Ovary (tissue), 9 donors: ENCODE results near the gene MIF. TPM values are rescaled to one million over a fixed set of nuclear protein-coding genes. Genes with fewer than 3 reads are reported as not detected.
A peak's percentile ranks its signal among the peaks of the same experiment; 100 is the strongest.

Experiments used
- DNase-seq, 5 donors: peaks; one replicate each; pipeline ENCODE4 v3.0.0-alpha.2; 2019 to 2020
- H3K27ac ChIP-seq, 2 donors: fragments of 200-600 bp; one replicate each; pipeline versions ENCODE4 v1.5.1 to v1.8.0; 2019 to 2022
- H3K27me3 ChIP-seq: fragments of 200-600 bp; one replicate; pipeline ENCODE4 v1.8.0; 2022
- H3K36me3 ChIP-seq: fragments of 200-600 bp; sonication (generic); one replicate; pipeline ENCODE4 v1.5.1; 2019
- H3K4me1 ChIP-seq: one replicate; pipeline ENCODE4 v1.8.1; 2013; ENCODE audit warnings: mild to moderate bottlenecking, moderate library complexity; ENCODE audit not compliant: insufficient read depth
- H3K4me3 ChIP-seq: fragments of 200-600 bp; sonication (generic); one replicate; pipeline ENCODE4 v1.5.1; 2017
- H3K9me3 ChIP-seq, 2 donors: fragments of 200-600 bp in 1 of 2; sonication (generic) in 1 of 2; one replicate each; pipeline versions ENCODE4 v1.5.1 to v1.8.1; 2013 to 2019; ENCODE audit warnings: mild to moderate bottlenecking in 1 of 2, moderate library complexity in 1 of 2
- CTCF ChIP-seq, 3 donors: fragments of 450-650 bp in 2 of 3; fragments of 200-600 bp in 1 of 3; IDR thresholded peaks; one replicate each; pipeline versions ENCODE4 v1.5.1 to v1.8.0; 2016 to 2022; ENCODE audit warnings: antibody characterized with exemption in 3 of 3, mild to moderate bottlenecking in 1 of 3
- EP300 ChIP-seq: sonication (generic); formaldehyde crosslinking; IDR thresholded peaks from one replicate; pipeline ENCODE4 v1.6.1; 2017; ENCODE audit warnings: antibody characterized with exemption
- POLR2A ChIP-seq: fragments of 450-650 bp; IDR thresholded peaks from one replicate; pipeline ENCODE4 v1.6.1; 2017; ENCODE audit warnings: antibody characterized with exemption, mild to moderate bottlenecking, moderate library complexity
- WGBS, 3 donors: extraction: QIAGEN DNeasy Blood & Tissue Kit in 1 of 3; methylation state at CpG; one replicate each; pipeline versions ENCODE4 v1.1.5 to v1.1.7; 2013 to 2017; 5-methylcytosine and 5-hydroxymethylcytosine counted together
- intact Hi-C, 4 donors: fragments of 100-400 bp; cut with DNase I; formaldehyde crosslinking; loops; one replicate each; pipeline versions ENCODE4 v1.11.0 to v1.15.1; 2022 to 2023
- polyA plus RNA-seq, 2 donors: library from polyadenylated mRNA; stranded (reverse); fragments of 200-250 nt in 1 of 2; fragments of 350-450 nt in 1 of 2; fragmentation: Illumina TruSeq in 1 of 2; extraction: RNeasy Lipid Tissue Mini Kit (QIAGEN cat#74804) in 1 of 2; gene quantifications; one replicate each; pipeline ENCODE4 v1.2.3, GENCODE V29; 2013 to 2014
- total RNA-seq, 7 donors: library from RNA; depleted of rRNA in 2 of 7; stranded (reverse); fragments of >200 nt in 2 of 7; fragmentation: NEBNext Ultra II Directional in 3 of 7; extraction: Animal tissue kit (Norgen Biotek cat#: 25700) in 3 of 7; gene quantifications; one replicate each; pipeline versions ENCODE4 v1.1.0 to v1.2.4, GENCODE V29; 2016 to 2023
- donor health status: DM: no; HTN: no; CAD: no; lungs with moderate emphysema.
- donor health status: DM: no; HTN: no; CAD: no.
- donor health status: Bipolar disorder and iron deficiency.
- donor health status: DM: yes; HTN: yes; CAD: no.
- donor health status: DM: no; HTN: no; CAD: no.
- donor health status: DM: yes; HTN: yes; CAD: no.

Gene MIF
- total and polyA plus RNA-seq, 9 donors = 1.1 to 426 (median 361) TPM

- no peaks in the 10 kb centered on the region for H3K4me1 ChIP-seq
- intact Hi-C loops = no loop called here
- H3K27ac ChIP-seq = no peak overlapping the region
- no peaks in the 10 kb centered on the region for H3K27me3 ChIP-seq
- no peaks in the 10 kb centered on the region for H3K36me3 ChIP-seq
- no peak overlapping the region for H3K4me3 ChIP-seq
- TF ChIP-seq CTCF (IDR thresholded peaks at IDR 0.05) (no peak), EP300 (no peak), POLR2A (no peak)
- H3K9me3 ChIP-seq = no peaks in the 10 kb centered on the region
- WGBS, 3 donors = 83 to 86% (median 85%) methylated on average over 20 of the region's 20 CpGs
- peak in 1 of 5 donors; percentile 25 for DNase-seq
Measured at GRCh38 chr22:23882370-23882769, 11.8 kb upstream of the MIF start.

GRCh38 chr22:23883658-23884057 is 10.5 kb upstream of the MIF start:
- 95 to 100% (median 97%) methylated on average over 9 of the region's 9 CpGs for WGBS, 3 donors
- Histone ChIP-seq H3K36me3 (no peaks in the 10 kb centered on the region), H3K9me3 (no peaks in the 10 kb centered on the region), H3K4me1 (no peaks in the 10 kb centered on the region), H3K4me3 (no peak overlapping the region), H3K27me3 (no peaks in the 10 kb centered on the region), H3K27ac (no peak overlapping the region)
- intact Hi-C loops = no loop called here
- TF ChIP-seq EP300 (no peak), POLR2A (no peak), CTCF (IDR thresholded peaks at IDR 0.05) (no peak)
- peak in 1 of 5 donors; percentile 29 for DNase-seq

GRCh38 chr22:23884140-23884539 is 10.0 kb upstream of the MIF start:
- Histone ChIP-seq H3K4me1 (no peaks in the 10 kb centered on the region), H3K36me3 (no peaks in the 10 kb centered on the region), H3K4me3 (no peak overlapping the region), H3K9me3 (no peaks in the 10 kb centered on the region), H3K27me3 (no peaks in the 10 kb centered on the region), H3K27ac (no peak overlapping the region)
- 90 to 93% (median 92%) methylated on average over 9 of the region's 9 CpGs for WGBS, 3 donors
- peak in 1 of 5 donors; percentile 28 for DNase-seq
- no peak for TF ChIP-seq EP300
- TF ChIP-seq CTCF (IDR thresholded peaks at IDR 0.05) = no peak
- no peak for TF ChIP-seq POLR2A
- intact Hi-C loops = no loop called here

GRCh38 chr22:23888615-23889401 is 5.4 kb upstream of the MIF start:
- H3K36me3 ChIP-seq = no peaks in the 10 kb centered on the region
- no peaks in the 10 kb centered on the region for H3K27me3 ChIP-seq
- H3K4me3 ChIP-seq = no peak overlapping the region
- TF ChIP-seq EP300 (no peak), CTCF (IDR thresholded peaks at IDR 0.05) (no peak), POLR2A (no peak)
- H3K27ac ChIP-seq = peak overlapping the region in 1 of 2 donors; percentile 40
- peak in 1 of 5 donors; percentile 44 for DNase-seq
- H3K9me3 ChIP-seq = no peaks in the 10 kb centered on the region
- intact Hi-C loops = no loop called here
- 60 to 64% (median 63%) methylated on average over 11 of the region's 11 CpGs for WGBS, 3 donors
- H3K4me1 ChIP-seq = peaks cover 5% of the 10 kb centered on the region
